Vagina (tissue), 2 donors: ENCODE data around the gene SNRNP70.

ENCODE experiments used
- POLR2A ChIP-seq, 2 donors: fragments of 450-650 bp; IDR thresholded peaks; one replicate each; pipeline ENCODE4 v1.6.1; 2017; ENCODE audit warnings: antibody characterized with exemption in 2 of 2, mild to moderate bottlenecking in 2 of 2, moderate library complexity in 2 of 2
- TF ChIP-seq, protein P1 (sequence below), 3 experiments: fragments of 450-650 bp in 2 of 3; fragments of 200-600 bp in 1 of 3; sonication (generic) in 1 of 3; IDR thresholded peaks; one replicate each; pipeline ENCODE4 v1.5.1; 2017 to 2019; ENCODE audit warnings: antibody characterized with exemption in 3 of 3, mild to moderate bottlenecking in 2 of 3, moderate library complexity in 2 of 3

DNA sequence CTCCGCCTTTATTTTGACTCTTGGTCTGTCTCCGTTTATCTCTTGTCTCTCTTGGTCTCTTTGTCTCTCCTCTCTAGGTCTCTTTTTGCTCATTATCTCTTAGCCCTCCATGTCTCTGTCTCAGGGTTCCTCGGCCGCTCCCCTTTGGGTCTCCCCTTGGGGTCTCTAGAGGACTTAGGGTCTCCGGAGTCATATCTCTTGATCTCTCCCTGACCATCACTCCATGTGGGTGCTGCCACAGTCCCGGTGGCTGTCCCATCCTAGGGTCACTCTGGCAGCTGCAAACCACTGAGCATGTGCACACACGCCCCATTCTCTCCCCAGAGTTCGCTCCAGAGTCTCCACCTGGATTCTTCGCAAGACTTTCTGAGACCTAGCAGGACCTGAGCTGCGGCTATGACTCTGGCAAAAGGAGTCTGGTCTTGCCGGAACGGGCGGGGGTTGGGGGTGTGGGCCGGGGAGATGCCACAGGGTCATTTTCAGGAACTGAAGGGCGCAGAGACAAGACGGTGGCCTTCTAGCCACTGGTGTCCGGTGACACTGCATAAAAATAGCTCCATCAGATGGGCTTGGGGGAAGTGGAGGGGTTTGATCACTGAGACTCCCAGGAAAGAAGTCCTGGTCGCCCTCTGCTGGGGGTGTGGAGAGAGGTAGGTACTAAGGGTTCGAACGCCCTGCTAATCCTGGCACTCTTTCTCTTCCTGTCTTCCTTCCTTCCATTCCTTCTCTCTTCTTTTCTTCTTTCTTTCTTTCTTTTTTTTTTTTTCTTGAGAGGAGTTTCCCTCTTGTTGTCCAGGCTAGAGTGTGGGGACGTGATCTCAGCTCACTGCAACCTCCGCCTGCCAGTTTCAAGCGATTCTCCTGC is 11.5 kb upstream of the SNRNP70 start:
- TF ChIP-seq POLR2A (IDR thresholded peaks at IDR 0.05): no peak
- TF ChIP-seq, protein P1, sequence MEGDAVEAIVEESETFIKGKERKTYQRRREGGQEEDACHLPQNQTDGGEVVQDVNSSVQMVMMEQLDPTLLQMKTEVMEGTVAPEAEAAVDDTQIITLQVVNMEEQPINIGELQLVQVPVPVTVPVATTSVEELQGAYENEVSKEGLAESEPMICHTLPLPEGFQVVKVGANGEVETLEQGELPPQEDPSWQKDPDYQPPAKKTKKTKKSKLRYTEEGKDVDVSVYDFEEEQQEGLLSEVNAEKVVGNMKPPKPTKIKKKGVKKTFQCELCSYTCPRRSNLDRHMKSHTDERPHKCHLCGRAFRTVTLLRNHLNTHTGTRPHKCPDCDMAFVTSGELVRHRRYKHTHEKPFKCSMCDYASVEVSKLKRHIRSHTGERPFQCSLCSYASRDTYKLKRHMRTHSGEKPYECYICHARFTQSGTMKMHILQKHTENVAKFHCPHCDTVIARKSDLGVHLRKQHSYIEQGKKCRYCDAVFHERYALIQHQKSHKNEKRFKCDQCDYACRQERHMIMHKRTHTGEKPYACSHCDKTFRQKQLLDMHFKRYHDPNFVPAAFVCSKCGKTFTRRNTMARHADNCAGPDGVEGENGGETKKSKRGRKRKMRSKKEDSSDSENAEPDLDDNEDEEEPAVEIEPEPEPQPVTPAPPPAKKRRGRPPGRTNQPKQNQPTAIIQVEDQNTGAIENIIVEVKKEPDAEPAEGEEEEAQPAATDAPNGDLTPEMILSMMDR (IDR thresholded peaks at IDR 0.05): no peak
